ENCODE results near the gene ZNF423. TPM values are rescaled to one million over a fixed set of nuclear protein-coding genes. Genes with fewer than 3 reads are reported as not detected.

ZNF423 gene
- total RNA-seq, 1 experiment from 2014 or later, result 0.49 TPM

GRCh38 chr16:49632086-49632794 lies 223.7 kb downstream of the ZNF423 start:
- ChIA-PET CTCF (interaction anchor here (0.6 kb wide), 1 partner anchor 139 kb away, joined by 3 read pairs; no protein-coding TSS in a partner anchor), POLR2A (no interaction called here)
- no peaks in the 10 kb centered on the region for H3K36me3 ChIP-seq (ENCODE audit: control insufficient read depth, insufficient read depth, low read length)
- BruUV-seq (replicated peaks), result no TSS peak
- no peak for ATAC-seq
- in situ Hi-C loops (cut with HindIII; ENCODE audit: low pct_unique_long_range_greater_than_20kb, low sequenced_read_pairs), result no loop called here
- no peak overlapping the region for H3K4me3 ChIP-seq (ENCODE audit: low read depth in 2 of 2, low read length in 2 of 2)
- intact Hi-C loops (cut with micrococcal nuclease; ENCODE audit: unreplicated experiment), result no loop called here
- no peaks in the 10 kb centered on the region for H3K27me3 ChIP-seq (ENCODE audit: control insufficient read depth, insufficient read depth, low read length)
- H3K9me3 ChIP-seq (ENCODE audit: control insufficient read depth, insufficient read depth, low read depth, low read length), result no peaks in the 10 kb centered on the region
- H3K4me1 ChIP-seq (ENCODE audit: control insufficient read depth, insufficient read depth, low read length), result no peaks in the 10 kb centered on the region
- no peak for TF ChIP-seq SIN3A (IDR thresholded peaks at IDR 0.05; ENCODE audit: borderline replicate concordance, insufficient read depth, low read depth, low read length)
- no peak for TF ChIP-seq POLR2AphosphoS5 (IDR thresholded peaks at IDR 0.05; ENCODE audit: low read depth, low read length)
- no peak for TF ChIP-seq TCF7L2 (IDR thresholded peaks at IDR 0.05; ENCODE audit: low read depth, low read length)
- TF ChIP-seq CTCF (IDR thresholded peaks at IDR 0.05), result no peak
- no peak for TF ChIP-seq REST (IDR thresholded peaks at IDR 0.05; ENCODE audit: insufficient read depth in 1 of 2, low read depth in 2 of 2, low read length in 1 of 2)
- no peak for DNase-seq (ENCODE audit: low read depth, low spot score)
- no peak overlapping the region for H3K27ac ChIP-seq (ENCODE audit: low read length)

GRCh38 chr16:49631187-49632041 lies 224.5 kb downstream of the ZNF423 start:
- intact Hi-C loops (cut with micrococcal nuclease; ENCODE audit: unreplicated experiment) (no loop called here), in situ Hi-C loops (cut with HindIII; ENCODE audit: low pct_unique_long_range_greater_than_20kb, low sequenced_read_pairs) (no loop called here)
- no peak overlapping the region for H3K4me3 ChIP-seq (ENCODE audit: low read depth in 2 of 2, low read length in 2 of 2)
- no TSS peak for BruUV-seq (replicated peaks)
- no peak overlapping the region for H3K27ac ChIP-seq (ENCODE audit: low read length)
- TF ChIP-seq CTCF (IDR thresholded peaks at IDR 0.05) (no peak), POLR2AphosphoS5 (IDR thresholded peaks at IDR 0.05; ENCODE audit: low read depth, low read length) (no peak), REST (IDR thresholded peaks at IDR 0.05; ENCODE audit: insufficient read depth in 1 of 2, low read depth in 2 of 2, low read length in 1 of 2) (no peak), TCF7L2 (IDR thresholded peaks at IDR 0.05; ENCODE audit: low read depth, low read length) (no peak), SIN3A (IDR thresholded peaks at IDR 0.05; ENCODE audit: borderline replicate concordance, insufficient read depth, low read depth, low read length) (no peak)
- H3K4me1 ChIP-seq (ENCODE audit: control insufficient read depth, insufficient read depth, low read length), result no peaks in the 10 kb centered on the region
- DNase-seq (ENCODE audit: low read depth, low spot score) (no peak), ATAC-seq (no peak)
- ChIA-PET CTCF (interaction anchor here (0.6 kb wide), 1 partner anchor 138 kb away, joined by 3 read pairs; no protein-coding TSS in a partner anchor), POLR2A (no interaction called here)
- no peaks in the 10 kb centered on the region for H3K36me3 ChIP-seq (ENCODE audit: control insufficient read depth, insufficient read depth, low read length)
- H3K27me3 ChIP-seq (ENCODE audit: control insufficient read depth, insufficient read depth, low read length), result no peaks in the 10 kb centered on the region
- H3K9me3 ChIP-seq (ENCODE audit: control insufficient read depth, insufficient read depth, low read depth, low read length), result no peaks in the 10 kb centered on the region
